OCI-LY1 (cell line): ENCODE results near the gene PJVK.

Experiments
- H2AFZ ChIP-seq: fragments of 200-600 bp; sonication (generic), shearing (Covaris generic); 2 replicates; pipeline ENCODE4 v1.6.0; 2014; ENCODE audit warnings: antibody characterized with exemption, mild to moderate bottlenecking, low read length
- H3F3A ChIP-seq: fragments of 200-600 bp; sonication (generic), shearing (Covaris generic); 2 replicates; pipeline ENCODE4 v1.6.0; 2014; ENCODE audit warnings: mild to moderate bottlenecking, antibody characterized with exemption, low read length, moderate library complexity; ENCODE audit not compliant: insufficient read depth
- H3K27ac ChIP-seq: fragments of 200-600 bp; sonication (generic); 2 replicates; pipeline ENCODE4 v1.5.1; 2014; ENCODE audit warnings: low read length, mixed run types, mild to moderate bottlenecking, low read depth; ENCODE audit not compliant: poor library complexity, severe bottlenecking
- H3K27me3 ChIP-seq: fragments of 200-600 bp; sonication (generic); 2 replicates; pipeline ENCODE4 v1.6.0; 2014; ENCODE audit warnings: antibody characterized with exemption, mild to moderate bottlenecking, low read length, moderate library complexity; ENCODE audit not compliant: insufficient read depth
- H3K36me3 ChIP-seq: fragments of 200-600 bp; sonication (generic); 2 replicates; pipeline ENCODE4 v1.6.1; 2014; ENCODE audit warnings: mild to moderate bottlenecking, antibody characterized with exemption, low read length, moderate library complexity, mixed read lengths; ENCODE audit not compliant: insufficient read depth
- H3K4me1 ChIP-seq: fragments of 200-600 bp; sonication (generic); 2 replicates; pipeline ENCODE4 v1.5.1; 2014; ENCODE audit warnings: mild to moderate bottlenecking, low read length, moderate library complexity; ENCODE audit not compliant: insufficient read depth, severe bottlenecking
- H3K4me2 ChIP-seq: fragments of 200-600 bp; sonication (generic), shearing (Covaris generic); 2 replicates; pipeline ENCODE4 v1.6.1; 2014; ENCODE audit warnings: low read length
- H3K4me3 ChIP-seq: fragments of 200-600 bp; sonication (generic); 2 replicates; pipeline ENCODE4 v1.5.1; 2014; ENCODE audit warnings: low read length, low read depth, mild to moderate bottlenecking, mixed read lengths; ENCODE audit not compliant: poor library complexity, severe bottlenecking
- H3K79me2 ChIP-seq: fragments of 200-600 bp; shearing (Covaris generic); 2 replicates; pipeline ENCODE4 v1.6.1; 2016; ENCODE audit warnings: mixed run types, low read length, mixed read lengths; ENCODE audit not compliant: insufficient read depth
- H3K9ac ChIP-seq: fragments of 200-600 bp; sonication (generic), shearing (Covaris generic); 2 replicates; pipeline ENCODE4 v1.6.1; 2014; ENCODE audit warnings: mild to moderate bottlenecking, low read length, mixed read lengths
- H3K9me2 ChIP-seq: fragments of 200-600 bp; sonication (generic), shearing (Covaris generic); 2 replicates; pipeline ENCODE4 v1.6.1; 2014; ENCODE audit warnings: low read depth, mild to moderate bottlenecking, low read length, mixed read lengths
- H3K9me3 ChIP-seq: fragments of 200-600 bp; shearing (Covaris generic); 2 replicates; pipeline ENCODE4 v1.6.1; 2014; ENCODE audit warnings: low read length, mixed read lengths
- H4K20me1 ChIP-seq: fragments of 200-600 bp; sonication (generic), shearing (Covaris generic); 2 replicates; pipeline ENCODE4 v1.6.0; 2016; ENCODE audit warnings: mild to moderate bottlenecking, low read length; ENCODE audit not compliant: insufficient read depth
- CTCF ChIP-seq: fragments of 200-600 bp; sonication (generic), shearing (Covaris generic); IDR thresholded peaks from 2 replicates; pipeline ENCODE4 v1.5.1; 2017; ENCODE audit warnings: mild to moderate bottlenecking, antibody characterized with exemption, low read length, moderate library complexity, mixed read lengths
- EZH2 ChIP-seq: fragments of 200-600 bp; sonication (generic), shearing (Covaris generic); IDR thresholded peaks from 2 replicates; pipeline ENCODE4 v1.8.0; 2017; ENCODE audit warnings: borderline replicate concordance, mixed run types, mild to moderate bottlenecking, antibody characterized with exemption, low read length, moderate library complexity, mixed read lengths

The PJVK gene

GRCh38 chr2:178449700-178450523 is 1.3 kb upstream of the PJVK start:
- Histone ChIP-seq H3K4me1 (peaks cover 34% of the 10 kb centered on the region), H2AFZ (no peak overlapping the region), H3K9me3 (no peaks in the 10 kb centered on the region), H4K20me1 (no peaks in the 10 kb centered on the region), H3K4me3 (peak overlapping the region; percentile 63), H3K9ac (peak overlapping the region; percentile 76), H3K36me3 (peaks cover 35% of the 10 kb centered on the region), H3F3A (no peaks in the 10 kb centered on the region), H3K9me2 (no peaks in the 10 kb centered on the region), H3K27me3 (no peaks in the 10 kb centered on the region), H3K4me2 (peak overlapping the region; percentile 75), H3K27ac (peak overlapping the region; percentile 81), H3K79me2 (peaks cover 11% of the 10 kb centered on the region)
- TF ChIP-seq CTCF (no peak), EZH2 (no peak)

- Histone ChIP-seq H3F3A (no peaks in the 10 kb centered on the region), H3K27ac (peak overlapping the region; percentile 81), H3K9ac (peak overlapping the region; percentile 76), H3K4me1 (peaks cover 34% of the 10 kb centered on the region), H3K27me3 (no peaks in the 10 kb centered on the region), H3K4me2 (peak overlapping the region; percentile 75), H4K20me1 (no peaks in the 10 kb centered on the region), H2AFZ (no peak overlapping the region), H3K36me3 (peaks cover 29% of the 10 kb centered on the region), H3K9me3 (no peaks in the 10 kb centered on the region), H3K4me3 (peak overlapping the region; percentile 63), H3K79me2 (peaks cover 11% of the 10 kb centered on the region), H3K9me2 (no peaks in the 10 kb centered on the region)
- TF ChIP-seq EZH2 (no peak), CTCF (no peak)
Observed at GRCh38 chr2:178450524-178450773, 729 bp upstream of the PJVK start.

- H3F3A ChIP-seq: no peaks in the 10 kb centered on the region
- H3K27ac ChIP-seq: no peak overlapping the region
- H3K4me3 ChIP-seq: peak overlapping the region; percentile 63
- peaks cover 34% of the 10 kb centered on the region for H3K4me1 ChIP-seq
- no peaks in the 10 kb centered on the region for H3K9me3 ChIP-seq
- H3K9me2 ChIP-seq: no peaks in the 10 kb centered on the region
- no peak overlapping the region for H2AFZ ChIP-seq
- H3K9ac ChIP-seq: 0 out of 2 replicates have a peak overlapping the region, but pooled peaks have one; percentile 80
- no peak for TF ChIP-seq EZH2
- TF ChIP-seq CTCF: no peak
- H3K27me3 ChIP-seq: no peaks in the 10 kb centered on the region
- peak overlapping the region; percentile 85; the same call in 1 of the 2 replicates for H3K4me2 ChIP-seq
- H3K36me3 ChIP-seq: peaks cover 14% of the 10 kb centered on the region
- no peaks in the 10 kb centered on the region for H4K20me1 ChIP-seq
- peaks cover 11% of the 10 kb centered on the region for H3K79me2 ChIP-seq
Observed at GRCh38 chr2:178452334-178452733, 1.2 kb downstream of the PJVK start.
